GM23248 (cell line): ENCODE measurements around the gene FDX1. TPM values are rescaled to one million over a fixed set of nuclear protein-coding genes. Genes with fewer than 3 reads are reported as not detected.
A peak's percentile ranks its signal among the peaks of the same experiment; 100 is the strongest.
"Not testable (repeated sequence)": the region's sequence is repeated elsewhere in the genome, so short reads cannot be mapped to it uniquely, and the experiment has no call there.

ENCODE experiments used
- DNase-seq: peaks from one replicate; pipeline ENCODE4 v3.0.0-alpha.2; 2015
- H2AFZ ChIP-seq: fragments of 200-600 bp; sonication (generic); 2 replicates; pipeline ENCODE4 v1.6.1; 2016; ENCODE audit warnings: antibody characterized with exemption
- H3F3A ChIP-seq: fragments of 200-600 bp; sonication (generic); 2 replicates; pipeline ENCODE4 v1.6.1; 2016; ENCODE audit warnings: mild to moderate bottlenecking, antibody characterized with exemption, mixed run types; ENCODE audit not compliant: insufficient read depth
- H3K27ac ChIP-seq: fragments of 200-600 bp; sonication (generic); 2 replicates; pipeline ENCODE4 v1.5.1; 2016; ENCODE audit warnings: mild to moderate bottlenecking
- H3K27me3 ChIP-seq: fragments of 200-600 bp; sonication (generic); replicated peaks from 2 replicates; pipeline ENCODE4 v1.6.1; 2016; ENCODE audit warnings: mild to moderate bottlenecking; ENCODE audit not compliant: insufficient read depth
- H3K36me3 ChIP-seq: fragments of 200-600 bp; sonication (generic); 2 replicates; pipeline ENCODE4 v1.6.1; 2016; ENCODE audit warnings: low read depth, mild to moderate bottlenecking
- H3K4me1 ChIP-seq: fragments of 200-600 bp; sonication (generic); 2 replicates; pipeline ENCODE4 v1.6.1; 2016; ENCODE audit warnings: mild to moderate bottlenecking; ENCODE audit not compliant: insufficient read depth
- H3K4me2 ChIP-seq: fragments of 200-600 bp; sonication (generic); one replicate; pipeline ENCODE4 v1.6.1; 2016; ENCODE audit warnings: mild to moderate bottlenecking; ENCODE audit not compliant: unreplicated experiment
- H3K4me3 ChIP-seq: fragments of 200-600 bp; sonication (generic); 2 replicates; pipeline ENCODE4 v1.5.1; 2016; ENCODE audit warnings: mild to moderate bottlenecking
- H3K79me2 ChIP-seq: fragments of 200-600 bp; sonication (generic); 2 replicates; pipeline ENCODE4 v1.6.1; 2016; ENCODE audit warnings: mild to moderate bottlenecking; ENCODE audit not compliant: insufficient read depth
- H3K9ac ChIP-seq: fragments of 200-600 bp; sonication (generic); 2 replicates; pipeline ENCODE4 v1.6.1; 2016; ENCODE audit warnings: mild to moderate bottlenecking
- H3K9me2 ChIP-seq: fragments of 200-600 bp; sonication (generic); 2 replicates; pipeline ENCODE4 v1.6.1; 2016; ENCODE audit warnings: mixed run types, mild to moderate bottlenecking, moderate library complexity; ENCODE audit not compliant: insufficient read depth
- H3K9me3 ChIP-seq: fragments of 200-600 bp; sonication (generic); one replicate; pipeline ENCODE4 v1.6.1; 2017; ENCODE audit warnings: low read depth
- H4K20me1 ChIP-seq: fragments of 200-600 bp; sonication (generic); 2 replicates; pipeline ENCODE4 v1.6.0; 2016; ENCODE audit not compliant: insufficient read depth
- EZH2 ChIP-seq: fragments of 200-600 bp; sonication (generic); IDR thresholded peaks from 2 replicates; pipeline ENCODE4 v1.6.1; 2018; ENCODE audit warnings: antibody characterized with exemption, mild to moderate bottlenecking; ENCODE audit not compliant: insufficient read depth, poor library complexity, severe bottlenecking
- EZH2phosphoT487 ChIP-seq: fragments of 200-600 bp; sonication (generic); IDR thresholded peaks from 2 replicates; pipeline ENCODE4 v1.6.1; 2018; ENCODE audit warnings: antibody characterized with exemption, moderate library complexity, mild to moderate bottlenecking, low read depth; ENCODE audit not compliant: insufficient read depth
- WGBS, 2 experiments: methylation state at CpG; one replicate each; pipeline ENCODE4 v1.1.6; 2015 to 2017; ENCODE audit warnings: low lambda C conversion rate in 2 of 2, low coverage in 1 of 2; ENCODE audit errors: missing lambda C conversion rate in 2 of 2; 5-methylcytosine and 5-hydroxymethylcytosine counted together
- in situ Hi-C: fragments of 300-500 bp; cut with MboI; formaldehyde crosslinking; loops from 2 replicates; pipeline ENCODE4 v1.15.0; 2020
- polyA plus RNA-seq: library from polyadenylated mRNA; unstranded; fragments of >200 nt; fragmentation: Nextera tagmentation; extraction: Ambion mirVana; gene quantifications from 2 replicates; pipeline ENCODE4 v1.2.1, GENCODE V29; 2016
- total RNA-seq: library from RNA; depleted of rRNA; stranded (reverse); fragments of >200 nt; shearing (Covaris generic); gene quantifications from 2 replicates; pipeline ENCODE4 v1.2.3, GENCODE V29; 2014

The FDX1 gene
- total and polyA plus RNA-seq, 2 experiments from 2014 or later: 12.2 to 16.6 TPM

DNA sequence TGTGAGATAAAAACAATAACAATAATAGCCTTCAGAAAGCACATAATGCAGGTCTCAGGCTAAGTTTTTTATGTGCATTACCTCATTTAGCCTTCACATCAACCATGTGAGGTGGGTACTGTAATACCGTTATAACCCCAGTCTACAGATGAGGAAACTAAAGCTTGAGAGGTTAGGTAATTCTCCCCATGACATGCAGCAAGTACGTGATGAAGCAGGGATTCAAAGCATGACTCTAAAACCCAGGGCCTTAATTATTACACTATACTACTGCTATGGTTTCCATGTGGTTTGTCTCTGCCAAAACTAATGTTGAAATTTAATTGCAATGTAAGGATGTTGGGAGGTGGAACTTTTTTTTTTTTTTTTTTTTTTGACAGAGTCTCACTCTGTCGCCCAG lies 37.7 kb upstream of the FDX1 start:
- H3K27me3 ChIP-seq: no peaks in the 10 kb centered on the region; the same call in 1 of the 2 replicates
- H3K9me3 ChIP-seq: no peaks in the 10 kb centered on the region
- H3F3A ChIP-seq: no peaks in the 10 kb centered on the region
- no peaks in the 10 kb centered on the region for H3K9me2 ChIP-seq
- H3K36me3 ChIP-seq: no peaks in the 10 kb centered on the region
- no peaks in the 10 kb centered on the region for H3K4me1 ChIP-seq
- H3K27ac ChIP-seq: no peak overlapping the region
- no peak overlapping the region for H2AFZ ChIP-seq
- in situ Hi-C loops: no loop called here
- DNase-seq: no peak
- no peak for TF ChIP-seq EZH2
- TF ChIP-seq EZH2phosphoT487: no peak
- no peak overlapping the region for H3K9ac ChIP-seq
- no peaks in the 10 kb centered on the region for H4K20me1 ChIP-seq
- 73 to 77% methylated on average over 3 of the region's 3 CpGs for WGBS, 2 experiments
- H3K4me2 ChIP-seq: no peak overlapping the region
- no peak overlapping the region for H3K4me3 ChIP-seq
- H3K79me2 ChIP-seq: no peaks in the 10 kb centered on the region

GRCh38 chr11:110397668-110398286 lies 32.0 kb upstream of the FDX1 start:
- peak; percentile 19 for DNase-seq
- H3K9me2 ChIP-seq, H3K36me3 ChIP-seq, H3K4me3 ChIP-seq, in situ Hi-C loops, H2AFZ ChIP-seq, H3K4me2 ChIP-seq, H3K9me3 ChIP-seq, H3K27me3 ChIP-seq, H3K79me2 ChIP-seq, H3K27ac ChIP-seq, H3K9ac ChIP-seq, H4K20me1 ChIP-seq, H3K4me1 ChIP-seq, H3F3A ChIP-seq: not testable (repeated sequence)
- WGBS, 2 experiments: 68 to 70% methylated on average over 8 of the region's 8 CpGs

- H3K27me3 ChIP-seq, H3K79me2 ChIP-seq, H3F3A ChIP-seq, H2AFZ ChIP-seq, DNase-seq, H3K27ac ChIP-seq, H3K9ac ChIP-seq, H3K36me3 ChIP-seq, H3K4me2 ChIP-seq, H3K9me2 ChIP-seq, H3K4me1 ChIP-seq, H3K9me3 ChIP-seq, in situ Hi-C loops, H3K4me3 ChIP-seq, H4K20me1 ChIP-seq: not testable (repeated sequence)
- WGBS, 2 experiments: 90 to 92% methylated on average over 5 of the region's 5 CpGs
Measured at GRCh38 chr11:110403585-110403984, 26.2 kb upstream of the FDX1 start.

- WGBS, 2 experiments: 70 to 74% methylated on average over 4 of the region's 4 CpGs
- H2AFZ ChIP-seq, H3K27me3 ChIP-seq, H4K20me1 ChIP-seq, H3K4me2 ChIP-seq, H3K79me2 ChIP-seq, H3K36me3 ChIP-seq, H3K4me3 ChIP-seq, H3K9me3 ChIP-seq, H3K9ac ChIP-seq, in situ Hi-C loops, H3K27ac ChIP-seq, H3K4me1 ChIP-seq, H3K9me2 ChIP-seq, DNase-seq: not testable (repeated sequence)
- peaks cover 10% of the 10 kb centered on the region; the same call in 1 of the 2 replicates for H3F3A ChIP-seq
Measured at GRCh38 chr11:110405636-110406035, 24.1 kb upstream of the FDX1 start.

GRCh38 chr11:110407315-110407714 lies 22.4 kb upstream of the FDX1 start:
- Histone ChIP-seq H3K4me3 (no peak overlapping the region), H3K79me2 (no peaks in the 10 kb centered on the region), H3K27me3 (no peaks in the 10 kb centered on the region), H4K20me1 (no peaks in the 10 kb centered on the region), H2AFZ (no peak overlapping the region), H3F3A (peaks cover 10% of the 10 kb centered on the region; the same call in 1 of the 2 replicates), H3K27ac (no peak overlapping the region), H3K36me3 (no peaks in the 10 kb centered on the region), H3K4me2 (no peak overlapping the region), H3K9me2 (no peaks in the 10 kb centered on the region), H3K4me1 (peaks cover 8% of the 10 kb centered on the region), H3K9me3 (no peaks in the 10 kb centered on the region), H3K9ac (no peak overlapping the region)
- TF ChIP-seq EZH2phosphoT487 (no peak), EZH2 (no peak)
- WGBS, 2 experiments: 52 to 60% methylated on average over 5 of the region's 5 CpGs
- in situ Hi-C loops: no loop called here
- DNase-seq: no peak
